SU-DHL-6 (cell line): ENCODE results near the gene OR52H1.

ENCODE experiments used
- H2AFZ ChIP-seq: fragments of 200-600 bp; sonication (generic); 2 replicates; pipeline ENCODE4 v1.6.1; 2014; ENCODE audit warnings: low read depth, mild to moderate bottlenecking, moderate library complexity, mixed read lengths, antibody characterized with exemption, low read length; ENCODE audit not compliant: severe bottlenecking
- H3F3A ChIP-seq: fragments of 200-600 bp; shearing (Covaris generic); 2 replicates; pipeline ENCODE4 v1.6.0; 2016; ENCODE audit warnings: antibody characterized with exemption, mild to moderate bottlenecking; ENCODE audit not compliant: insufficient read depth
- H3K27ac ChIP-seq: fragments of 200-600 bp; sonication (generic); 2 replicates; pipeline ENCODE4 v1.5.1; 2016; ENCODE audit warnings: low read depth, mild to moderate bottlenecking, low read length, moderate library complexity, mixed read lengths
- H3K27me3 ChIP-seq: fragments of 200-600 bp; sonication (generic), shearing (Covaris generic); 2 replicates; pipeline ENCODE4 v1.6.0; 2014; ENCODE audit warnings: mild to moderate bottlenecking, low read length
- H3K36me3 ChIP-seq: fragments of 200-600 bp; sonication (generic); 2 replicates; pipeline ENCODE4 v1.6.1; 2014; ENCODE audit warnings: mild to moderate bottlenecking, low read length, mixed read lengths
- H3K4me2 ChIP-seq: fragments of 300-600, 200-600 bp; shearing (Covaris generic), sonication (generic); 2 replicates; pipeline ENCODE4 v1.6.0; 2014; ENCODE audit warnings: low read length, low read depth, mild to moderate bottlenecking; ENCODE audit not compliant: poor library complexity, severe bottlenecking
- H3K4me3 ChIP-seq: fragments of 200-600 bp; sonication (generic); 2 replicates; pipeline ENCODE4 v1.5.1; 2014; ENCODE audit warnings: antibody characterized with exemption, low read length, mild to moderate bottlenecking, mixed read lengths; ENCODE audit not compliant: insufficient read depth, poor library complexity, severe bottlenecking
- H3K79me2 ChIP-seq: fragments of 200-600 bp; sonication (generic); 2 replicates; pipeline ENCODE4 v1.6.1; 2014; ENCODE audit warnings: mild to moderate bottlenecking, low read length, moderate library complexity; ENCODE audit not compliant: insufficient read depth
- H3K9ac ChIP-seq: fragments of 200-600 bp; sonication (generic); 2 replicates; pipeline ENCODE4 v1.7.0; 2014; ENCODE audit warnings: mild to moderate bottlenecking, low read length
- H3K9me2 ChIP-seq: fragments of 200-600 bp; sonication (generic); replicated peaks from 2 replicates; pipeline ENCODE4 v1.6.1; 2014; ENCODE audit warnings: low read length; ENCODE audit not compliant: insufficient read depth
- H3K9me3 ChIP-seq: fragments of 200-600 bp; sonication (generic); 2 replicates; pipeline ENCODE4 v1.6.1; 2014; ENCODE audit warnings: low read length, mixed read lengths; ENCODE audit not compliant: insufficient read depth
- H4K20me1 ChIP-seq: fragments of 200-600 bp; sonication (generic); 2 replicates; pipeline ENCODE4 v1.6.1; 2014; ENCODE audit warnings: low read depth, mild to moderate bottlenecking, antibody characterized with exemption, low read length, moderate library complexity, mixed read lengths
- CTCF ChIP-seq: fragments of 200-600 bp; sonication (generic); IDR thresholded peaks from one replicate; pipeline ENCODE4 v1.5.1; 2017; ENCODE audit warnings: antibody characterized with exemption, mild to moderate bottlenecking, low read length, moderate library complexity; ENCODE audit not compliant: insufficient read depth, poor library complexity, severe bottlenecking
- EZH2phosphoT487 ChIP-seq: fragments of 200-600 bp; sonication (generic), shearing (Covaris generic); conservative IDR thresholded peaks from 2 replicates; pipeline ENCODE4 v1.6.1; 2018; ENCODE audit warnings: mild to moderate bottlenecking, antibody characterized with exemption, low read length, moderate library complexity, mixed read lengths

OR52H1 gene

GRCh38 chr11:5548440-5548839 lies at the start of gene OR52H1:
TSS of gene OR52H1 (minus strand) at chr11:5548540. CDS start at chr11:5545505, 3,035 bp downstream.
- Histone ChIP-seq H3K9me2 (no peaks in the 10 kb centered on the region), H3K27ac (no peak within 1 kb of the TSS), H3K9me3 (no peaks in the 10 kb centered on the region), H2AFZ (no peak within 1 kb of the TSS), H3K4me3 (no peak within 1 kb of the TSS), H3F3A (no peaks in the 10 kb centered on the region), H3K27me3 (no peaks in the 10 kb centered on the region), H3K4me2 (no peak within 1 kb of the TSS), H3K36me3 (no peaks in the 10 kb centered on the region), H3K79me2 (no peaks in the 10 kb centered on the region), H4K20me1 (no peaks in the 10 kb centered on the region), H3K9ac (no peak within 1 kb of the TSS)
- TF ChIP-seq CTCF (no peak), EZH2phosphoT487 (no peak)

DNA sequence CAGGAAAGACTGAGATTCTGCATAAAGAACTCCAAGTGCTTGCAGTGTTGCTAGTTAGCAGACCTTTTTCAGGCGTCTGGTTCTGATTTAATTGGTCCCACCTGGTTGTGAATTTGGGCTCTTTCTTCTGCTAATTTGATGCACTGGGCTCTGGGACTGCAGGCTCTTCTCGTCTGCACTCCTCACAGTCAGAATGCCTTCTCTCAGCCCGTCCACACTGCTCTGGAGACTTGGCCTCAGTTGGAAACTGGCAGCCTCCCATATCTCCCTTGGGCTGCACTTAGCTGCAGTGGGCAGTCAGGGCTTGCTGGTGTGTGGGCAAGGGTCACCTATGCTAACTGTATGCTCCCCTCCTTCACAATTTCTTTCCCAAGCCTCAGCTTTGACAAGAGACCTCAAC lies 49.6 kb upstream of the OR52H1 start:
- Histone ChIP-seq H3K9me2 (no peaks in the 10 kb centered on the region), H2AFZ (no peak overlapping the region), H3K4me2 (no peak overlapping the region), H3K9ac (no peak overlapping the region), H3F3A (no peaks in the 10 kb centered on the region), H3K27ac (no peak overlapping the region), H3K27me3 (no peaks in the 10 kb centered on the region), H3K9me3 (no peaks in the 10 kb centered on the region), H4K20me1 (no peaks in the 10 kb centered on the region), H3K36me3 (no peaks in the 10 kb centered on the region), H3K4me3 (no peak overlapping the region), H3K79me2 (no peaks in the 10 kb centered on the region)
- TF ChIP-seq EZH2phosphoT487 (no peak), CTCF (no peak)

DNA sequence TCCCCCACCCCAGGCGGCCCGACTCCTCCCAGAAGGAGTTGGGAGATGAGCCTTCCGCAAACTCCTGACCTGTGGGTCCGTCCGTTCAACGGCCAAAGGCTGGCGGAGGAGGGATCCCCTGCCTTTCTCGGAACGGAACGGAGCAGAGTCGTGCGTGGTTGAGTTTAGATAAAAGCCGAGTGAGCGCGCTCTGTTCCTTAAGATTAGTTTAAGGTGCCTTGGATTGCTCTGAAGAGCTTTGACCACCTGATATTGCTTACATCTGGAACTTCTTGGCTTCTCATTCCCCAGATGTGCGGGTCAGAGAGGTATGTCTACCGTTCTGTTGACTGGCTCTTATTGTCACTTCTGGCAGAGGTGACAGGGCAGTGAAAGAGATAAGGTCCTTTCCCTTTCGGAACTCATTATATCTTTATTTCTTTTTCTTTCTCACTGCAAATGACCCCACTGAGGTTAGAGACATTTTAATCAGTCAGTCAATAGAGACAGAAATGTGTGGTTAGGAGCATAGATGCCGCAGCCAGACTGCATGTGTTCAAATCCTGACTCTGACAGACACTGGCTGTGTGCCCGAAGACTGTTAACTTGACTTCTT lies 48.4 kb upstream of the OR52H1 start, which contains the start of gene TRIM6:
TSS of gene TRIM6 (plus strand) at position 31 of the 595 bp plus-strand sequence. CDS start at position 292, 261 bp downstream.
- H2AFZ ChIP-seq = no peak within 1 kb of the TSS
- no peaks in the 10 kb centered on the region for H3K9me2 ChIP-seq
- TF ChIP-seq EZH2phosphoT487 = no peak
- TF ChIP-seq CTCF = no peak
- H3K4me2 ChIP-seq = no peak within 1 kb of the TSS
- H3K27me3 ChIP-seq = no peaks in the 10 kb centered on the region
- no peaks in the 10 kb centered on the region for H3K9me3 ChIP-seq
- no peak within 1 kb of the TSS for H3K9ac ChIP-seq
- H3K79me2 ChIP-seq = no peaks in the 10 kb centered on the region
- no peaks in the 10 kb centered on the region for H3F3A ChIP-seq
- H3K4me3 ChIP-seq = no peak within 1 kb of the TSS
- no peaks in the 10 kb centered on the region for H3K36me3 ChIP-seq
- H3K27ac ChIP-seq = no peak within 1 kb of the TSS
- H4K20me1 ChIP-seq = no peaks in the 10 kb centered on the region
